Measurements from ENCODE around the gene HELQ. TPM values are rescaled to one million over a fixed set of nuclear protein-coding genes. Genes with fewer than 3 reads are reported as not detected.

The HELQ gene
- total RNA-seq, 1 donor from 2014 or later: 12.7 TPM

GRCh38 chr4:83362492-83363329, 92.9 kb downstream of the HELQ start:
- no peaks in the 10 kb centered on the region for H3K36me3 ChIP-seq (ENCODE audit: control insufficient read depth, insufficient read depth, low read length)
- TF ChIP-seq CTCF (IDR thresholded peaks at IDR 0.05; ENCODE audit: insufficient read depth, low read length, poor library complexity, severe bottlenecking): peak; percentile 39
- H3K27me3 ChIP-seq (ENCODE audit: control insufficient read depth, insufficient read depth, low read length): no peaks in the 10 kb centered on the region
- H3K4me3 ChIP-seq (ENCODE audit: low read depth, low read length): no peak overlapping the region
- no peak for DNase-seq (ENCODE audit: low read depth)

- TF ChIP-seq CTCF (IDR thresholded peaks at IDR 0.05; ENCODE audit: insufficient read depth, low read length, poor library complexity, severe bottlenecking): no peak
- no peaks in the 10 kb centered on the region for H3K27me3 ChIP-seq (ENCODE audit: control insufficient read depth, insufficient read depth, low read length)
- DNase-seq (ENCODE audit: low read depth): no peak
- H3K4me3 ChIP-seq (ENCODE audit: low read depth, low read length): no peak overlapping the region
- no peaks in the 10 kb centered on the region for H3K36me3 ChIP-seq (ENCODE audit: control insufficient read depth, insufficient read depth, low read length)
Measured at GRCh38 chr4:83361416-83362103, 94.1 kb downstream of the HELQ start.

GRCh38 chr4:83360018-83360417, 95.6 kb downstream of the HELQ start:
- no peak for TF ChIP-seq CTCF (IDR thresholded peaks at IDR 0.05; ENCODE audit: insufficient read depth, low read length, poor library complexity, severe bottlenecking)
- Histone ChIP-seq H3K27me3 (ENCODE audit: control insufficient read depth, insufficient read depth, low read length) (no peaks in the 10 kb centered on the region), H3K36me3 (ENCODE audit: control insufficient read depth, insufficient read depth, low read length) (no peaks in the 10 kb centered on the region), H3K4me3 (ENCODE audit: low read depth, low read length) (no peak overlapping the region)
- DNase-seq (ENCODE audit: low read depth): no peak

GRCh38 chr4:83358410-83358809, 97.2 kb downstream of the HELQ start:
- TF ChIP-seq CTCF (IDR thresholded peaks at IDR 0.05; ENCODE audit: insufficient read depth, low read length, poor library complexity, severe bottlenecking): no peak
- no peak overlapping the region for H3K4me3 ChIP-seq (ENCODE audit: low read depth, low read length)
- DNase-seq (ENCODE audit: low read depth): peak; percentile 66

More at GRCh38 chr4:83358410-83358809, 97.2 kb downstream of the HELQ start:
- Histone ChIP-seq H3K36me3 (ENCODE audit: control insufficient read depth, insufficient read depth, low read length) (no peaks in the 10 kb centered on the region), H3K27me3 (ENCODE audit: control insufficient read depth, insufficient read depth, low read length) (no peaks in the 10 kb centered on the region)

Other genes starting within 250 kb of the HELQ start
- gene COQ2, start 171.0 kb downstream of the HELQ start, total RNA-seq: 9.4 and 9.5 TPM in 2 replicates
- gene HPSE, start 121.0 kb downstream of the HELQ start, total RNA-seq: 0.21 and 1.3 TPM in 2 replicates
- 22.7 and 25.3 TPM in 2 replicates for gene MRPS18C, start 235 bp upstream of the HELQ start, total RNA-seq
- 15.2 and 17.8 TPM in 2 replicates for gene ABRAXAS1, start 29.3 kb upstream of the HELQ start, total RNA-seq
- 8.2 and 9.1 TPM in 2 replicates for gene GPAT3, start 80.3 kb upstream of the HELQ start, total RNA-seq

Data from kidney epithelial cell (primary cell).